ENCODE measurements around the gene TMEM135. TPM values are rescaled to one million over a fixed set of nuclear protein-coding genes. Genes with fewer than 3 reads are reported as not detected.
"Not testable (repeated sequence)": the region's sequence is repeated elsewhere in the genome, so short reads cannot be mapped to it uniquely, and the experiment has no call there.

Gene TMEM135
- total RNA-seq, 2 experiments from 2014 or later = 29.2 to 34.5 TPM

GRCh38 chr11:87181143-87181542 lies 143.4 kb downstream of the TMEM135 start:
- Mint-ChIP-seq H3K27ac (no peak overlapping the region), H3K4me3 (no peak overlapping the region), H3K9me3 (peaks cover 9% of the 10 kb centered on the region), H3K36me3 (peaks cover 35% of the 10 kb centered on the region), H3K27me3 (no peaks in the 10 kb centered on the region), H3K4me1 (no peaks in the 10 kb centered on the region)
- DNase-seq (no peak), ATAC-seq (ENCODE audit: low read depth) (no peak)
- POLR2A ChIA-PET = no interaction called here

- no peaks in the 10 kb centered on the region for H3K27me3 Mint-ChIP-seq
- DNase-seq (no peak), ATAC-seq (ENCODE audit: low read depth) (no peak)
- no peak overlapping the region for H3K4me3 Mint-ChIP-seq
- no peaks in the 10 kb centered on the region for H3K4me1 Mint-ChIP-seq
- H3K9me3 Mint-ChIP-seq = no peaks in the 10 kb centered on the region
- POLR2A ChIA-PET = no interaction called here
- peaks cover 8% of the 10 kb centered on the region for H3K36me3 Mint-ChIP-seq
- no peak overlapping the region for H3K27ac Mint-ChIP-seq
Measured at GRCh38 chr11:87185228-87185627, 147.5 kb downstream of the TMEM135 start.

GRCh38 chr11:87187076-87187475 lies 149.3 kb downstream of the TMEM135 start:
- POLR2A ChIA-PET = no interaction called here
- H3K9me3 Mint-ChIP-seq = no peaks in the 10 kb centered on the region
- no peaks in the 10 kb centered on the region for H3K27me3 Mint-ChIP-seq
- no peak overlapping the region for H3K27ac Mint-ChIP-seq
- no peak for DNase-seq
- no peak overlapping the region for H3K4me3 Mint-ChIP-seq
- H3K36me3 Mint-ChIP-seq = peaks cover 9% of the 10 kb centered on the region
- H3K4me1 Mint-ChIP-seq = no peaks in the 10 kb centered on the region
- ATAC-seq (ENCODE audit: low read depth) = no peak

- Mint-ChIP-seq H3K36me3 (peaks cover 9% of the 10 kb centered on the region), H3K9me3 (no peaks in the 10 kb centered on the region), H3K4me1 (no peaks in the 10 kb centered on the region), H3K27ac (no peak overlapping the region), H3K4me3 (no peak overlapping the region), H3K27me3 (no peaks in the 10 kb centered on the region)
- no peak for ATAC-seq (ENCODE audit: low read depth)
- POLR2A ChIA-PET = no interaction called here
- no peak for DNase-seq
Measured at GRCh38 chr11:87187930-87188329, 150.2 kb downstream of the TMEM135 start.

- POLR2A ChIA-PET; DNase-seq; H3K27ac Mint-ChIP-seq; H3K9me3 Mint-ChIP-seq; H3K4me1 Mint-ChIP-seq; H3K27me3 Mint-ChIP-seq; H3K4me3 Mint-ChIP-seq; H3K36me3 Mint-ChIP-seq; ATAC-seq (ENCODE audit: low read depth): not testable (repeated sequence)
Measured at GRCh38 chr11:87188396-87188795, 150.7 kb downstream of the TMEM135 start.

- H3K4me1 Mint-ChIP-seq; H3K4me3 Mint-ChIP-seq; H3K27me3 Mint-ChIP-seq; ATAC-seq (ENCODE audit: low read depth); POLR2A ChIA-PET; H3K27ac Mint-ChIP-seq; H3K9me3 Mint-ChIP-seq; H3K36me3 Mint-ChIP-seq; DNase-seq: not testable (repeated sequence)
Measured at GRCh38 chr11:87188921-87189320, 151.2 kb downstream of the TMEM135 start.

- POLR2A ChIA-PET = no interaction called here
- no peak overlapping the region for H3K27ac Mint-ChIP-seq
- DNase-seq = no peak
Measured at GRCh38 chr11:87190071-87190470, 152.3 kb downstream of the TMEM135 start.

GRCh38 chr11:87193756-87194470 lies 156.2 kb downstream of the TMEM135 start:
- no peak for DNase-seq
- Mint-ChIP-seq H3K9me3 (no peaks in the 10 kb centered on the region), H3K4me3 (no peak overlapping the region), H3K4me1 (no peaks in the 10 kb centered on the region), H3K27me3 (no peaks in the 10 kb centered on the region), H3K27ac (no peak overlapping the region), H3K36me3 (peaks cover 5% of the 10 kb centered on the region)
- ATAC-seq (ENCODE audit: low read depth) = no peak
- POLR2A ChIA-PET = no interaction called here

More at GRCh38 chr11:87190071-87190470, 152.3 kb downstream of the TMEM135 start:
- Mint-ChIP-seq H3K4me3 (no peak overlapping the region), H3K4me1 (no peaks in the 10 kb centered on the region), H3K27me3 (no peaks in the 10 kb centered on the region), H3K9me3 (no peaks in the 10 kb centered on the region), H3K36me3 (peaks cover 7% of the 10 kb centered on the region)
- no peak for ATAC-seq (ENCODE audit: low read depth)

GRCh38 chr11:87194985-87195820 lies 157.5 kb downstream of the TMEM135 start:
- no peaks in the 10 kb centered on the region for H3K27me3 Mint-ChIP-seq

GRCh38 chr11:87198266-87198881 lies 160.6 kb downstream of the TMEM135 start:
- H3K27me3 Mint-ChIP-seq = no peaks in the 10 kb centered on the region
- H3K9me3 Mint-ChIP-seq = no peaks in the 10 kb centered on the region
- H3K4me3 Mint-ChIP-seq = no peak overlapping the region
- H3K27ac Mint-ChIP-seq = no peak overlapping the region
- H3K4me1 Mint-ChIP-seq = no peaks in the 10 kb centered on the region
- DNase-seq (no peak), ATAC-seq (ENCODE audit: low read depth) (no peak)
- H3K36me3 Mint-ChIP-seq = peaks cover 4% of the 10 kb centered on the region
- POLR2A ChIA-PET = no interaction called here

More at GRCh38 chr11:87194985-87195820, 157.5 kb downstream of the TMEM135 start:
- Mint-ChIP-seq H3K27ac (no peak overlapping the region), H3K4me1 (no peaks in the 10 kb centered on the region), H3K4me3 (no peak overlapping the region), H3K36me3 (peaks cover 5% of the 10 kb centered on the region), H3K9me3 (no peaks in the 10 kb centered on the region)
- DNase-seq (no peak), ATAC-seq (ENCODE audit: low read depth) (no peak)
- POLR2A ChIA-PET = no interaction called here

GRCh38 chr11:87201376-87201775 lies 163.6 kb downstream of the TMEM135 start:
- Mint-ChIP-seq H3K27me3 (no peaks in the 10 kb centered on the region), H3K4me3 (no peak overlapping the region), H3K36me3 (peaks cover 10% of the 10 kb centered on the region), H3K27ac (no peak overlapping the region), H3K9me3 (no peaks in the 10 kb centered on the region), H3K4me1 (no peaks in the 10 kb centered on the region)
- ATAC-seq (ENCODE audit: low read depth) = no peak
- POLR2A ChIA-PET = no interaction called here
- DNase-seq = no peak

GRCh38 chr11:87203907-87204602 lies 166.3 kb downstream of the TMEM135 start:
- ATAC-seq (ENCODE audit: low read depth) (no peak), DNase-seq (no peak)
- H3K27me3 Mint-ChIP-seq = no peaks in the 10 kb centered on the region
- H3K36me3 Mint-ChIP-seq = peaks cover 16% of the 10 kb centered on the region
- H3K9me3 Mint-ChIP-seq = peaks cover 5% of the 10 kb centered on the region
- POLR2A ChIA-PET = no interaction called here
- no peak overlapping the region for H3K4me3 Mint-ChIP-seq
- no peaks in the 10 kb centered on the region for H3K4me1 Mint-ChIP-seq
- no peak overlapping the region for H3K27ac Mint-ChIP-seq

GRCh38 chr11:87212891-87213290 lies 175.2 kb downstream of the TMEM135 start:
- H3K36me3 Mint-ChIP-seq = peaks cover 10% of the 10 kb centered on the region
- DNase-seq (no peak), ATAC-seq (ENCODE audit: low read depth) (no peak)
- H3K9me3 Mint-ChIP-seq = peaks cover 11% of the 10 kb centered on the region
- peaks cover 6% of the 10 kb centered on the region for H3K4me1 Mint-ChIP-seq
- POLR2A ChIA-PET = no interaction called here
- no peaks in the 10 kb centered on the region for H3K27me3 Mint-ChIP-seq
- no peak overlapping the region for H3K4me3 Mint-ChIP-seq
- no peak overlapping the region for H3K27ac Mint-ChIP-seq
